ENCODE results near the gene BAHCC1. TPM values are rescaled to one million over a fixed set of nuclear protein-coding genes. Genes with fewer than 3 reads are reported as not detected.

The BAHCC1 gene
- total RNA-seq, 1 donor from 2014 or later: 3.6 TPM

DNA sequence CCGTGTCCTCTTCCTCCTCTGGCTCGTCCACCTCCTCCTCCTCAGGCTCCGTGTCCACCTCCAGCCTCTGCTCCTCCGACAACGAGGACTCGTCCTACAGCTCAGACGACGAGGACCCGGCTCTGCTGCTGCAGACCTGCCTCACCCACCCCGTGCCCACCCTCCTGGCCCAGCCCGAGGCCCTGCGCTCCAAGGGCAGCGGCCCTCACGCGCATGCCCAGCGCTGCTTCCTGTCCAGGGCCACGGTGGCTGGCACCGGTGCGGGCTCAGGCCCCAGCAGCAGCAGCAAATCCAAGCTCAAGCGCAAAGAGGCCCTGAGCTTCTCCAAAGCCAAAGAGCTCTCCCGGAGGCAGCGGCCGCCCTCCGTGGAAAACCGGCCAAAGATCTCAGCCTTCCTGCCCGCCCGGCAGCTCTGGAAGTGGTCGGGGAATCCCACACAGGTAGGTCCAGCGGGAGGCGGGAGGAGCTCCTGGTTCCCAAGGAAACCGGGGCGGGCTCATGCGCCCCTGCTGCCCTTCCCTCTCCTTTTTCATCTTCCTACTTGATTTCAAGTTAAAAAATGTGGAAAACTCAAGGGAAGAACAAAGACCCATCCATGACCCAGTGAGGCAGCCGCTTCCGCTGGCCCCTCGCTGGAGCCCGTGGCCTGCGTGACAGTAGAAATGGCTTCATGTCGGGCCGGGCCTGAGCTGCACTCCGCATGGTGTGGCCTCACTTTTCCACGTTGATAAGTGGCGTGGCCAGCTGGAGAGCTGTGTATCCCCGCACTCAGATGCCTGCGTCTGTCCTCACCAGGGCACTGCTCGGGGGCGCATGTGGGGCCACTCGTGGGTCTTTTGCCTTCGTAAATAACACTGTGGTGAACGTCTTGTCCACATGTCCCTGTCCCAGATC lies 66.6 kb downstream of the BAHCC1 start:
- DNase-seq (ENCODE audit: low spot score): no peak

DNA sequence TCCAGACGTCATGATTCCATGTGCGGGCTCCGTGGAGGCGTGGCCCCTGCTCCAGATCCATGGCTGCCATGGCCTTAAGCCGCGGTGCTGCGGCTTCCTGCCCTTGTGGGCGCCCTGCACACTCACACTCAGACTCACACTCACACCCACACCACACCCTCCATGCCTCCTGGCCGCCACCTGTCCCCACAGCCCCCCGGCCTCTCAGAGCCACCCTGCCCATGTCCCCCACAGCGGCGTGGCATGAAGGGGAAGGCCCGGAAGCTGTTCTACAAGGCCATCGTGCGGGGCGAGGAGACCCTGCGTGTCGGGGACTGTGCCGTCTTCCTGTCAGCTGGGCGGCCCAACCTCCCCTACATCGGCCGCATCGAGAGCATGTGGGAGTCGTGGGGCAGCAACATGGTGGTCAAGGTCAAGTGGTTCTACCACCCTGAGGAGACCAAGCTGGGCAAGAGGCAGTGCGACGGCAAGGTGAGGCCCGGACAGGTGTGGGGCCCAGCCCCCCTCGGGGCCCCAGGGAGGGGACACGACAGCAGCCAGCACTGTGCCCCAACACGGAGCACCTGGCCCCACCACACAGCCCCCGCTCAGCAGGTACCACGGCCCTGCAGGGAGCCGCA lies 67.4 kb downstream of the BAHCC1 start:
- DNase-seq (ENCODE audit: low spot score): no peak

DNA sequence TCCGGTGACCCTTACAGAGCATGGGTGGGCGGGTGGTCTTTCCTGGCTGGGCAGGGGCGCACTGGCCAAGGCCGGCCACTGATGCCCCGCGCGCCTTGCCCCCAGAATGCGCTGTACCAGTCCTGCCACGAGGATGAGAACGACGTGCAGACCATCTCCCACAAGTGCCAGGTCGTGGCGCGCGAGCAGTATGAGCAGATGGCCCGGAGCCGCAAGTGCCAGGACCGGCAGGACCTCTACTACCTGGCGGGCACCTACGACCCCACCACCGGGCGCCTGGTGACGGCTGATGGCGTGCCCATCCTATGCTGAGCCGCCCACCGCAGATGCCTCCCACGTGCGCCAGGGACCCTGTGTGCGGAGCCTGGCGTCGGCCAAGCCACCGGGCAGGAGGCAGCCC lies 68.2 kb downstream of the BAHCC1 start:
- DNase-seq (ENCODE audit: low spot score): no peak

DNA sequence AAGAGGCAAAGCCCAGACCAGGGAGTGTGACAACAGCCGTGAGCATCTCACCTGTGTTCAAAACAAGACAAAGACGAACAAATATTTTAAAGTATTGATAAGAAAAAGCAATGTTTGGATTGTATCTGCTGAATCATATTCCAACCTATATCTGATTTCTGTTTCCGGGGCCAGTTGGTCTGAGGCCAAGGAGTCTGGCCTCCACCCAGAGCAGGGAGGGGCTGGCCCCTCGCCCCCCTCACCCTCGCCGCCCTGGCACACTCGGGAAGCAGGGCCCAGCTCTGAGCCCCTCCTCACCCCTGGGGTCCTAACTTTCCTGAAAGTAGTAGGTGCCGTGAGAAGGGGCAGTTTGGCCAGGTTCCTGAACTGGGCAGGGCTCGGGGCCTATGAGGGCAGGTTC lies 69.3 kb downstream of the BAHCC1 start:
- no peak for DNase-seq (ENCODE audit: low spot score)

DNA sequence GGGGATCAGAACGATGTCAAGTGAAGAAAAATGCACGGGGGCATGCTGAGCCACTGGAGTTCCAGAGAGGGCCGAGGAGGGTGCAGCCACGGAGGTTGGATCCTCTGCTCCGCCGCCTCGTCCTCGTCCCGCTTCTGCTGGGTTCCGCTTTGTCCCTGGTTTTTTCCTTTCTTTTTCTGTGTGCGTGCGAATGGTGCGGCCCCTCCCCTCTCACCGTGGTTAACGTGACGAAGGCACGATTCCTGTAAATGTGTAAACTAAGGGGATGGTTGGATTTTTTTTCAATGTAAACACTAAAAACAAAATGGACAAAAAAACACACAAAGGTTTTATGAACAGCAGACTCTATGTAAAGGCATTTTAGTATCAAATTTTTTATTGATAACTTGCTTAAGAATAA lies 70.7 kb downstream of the BAHCC1 start:
- no peak for DNase-seq (ENCODE audit: low spot score)

DNA sequence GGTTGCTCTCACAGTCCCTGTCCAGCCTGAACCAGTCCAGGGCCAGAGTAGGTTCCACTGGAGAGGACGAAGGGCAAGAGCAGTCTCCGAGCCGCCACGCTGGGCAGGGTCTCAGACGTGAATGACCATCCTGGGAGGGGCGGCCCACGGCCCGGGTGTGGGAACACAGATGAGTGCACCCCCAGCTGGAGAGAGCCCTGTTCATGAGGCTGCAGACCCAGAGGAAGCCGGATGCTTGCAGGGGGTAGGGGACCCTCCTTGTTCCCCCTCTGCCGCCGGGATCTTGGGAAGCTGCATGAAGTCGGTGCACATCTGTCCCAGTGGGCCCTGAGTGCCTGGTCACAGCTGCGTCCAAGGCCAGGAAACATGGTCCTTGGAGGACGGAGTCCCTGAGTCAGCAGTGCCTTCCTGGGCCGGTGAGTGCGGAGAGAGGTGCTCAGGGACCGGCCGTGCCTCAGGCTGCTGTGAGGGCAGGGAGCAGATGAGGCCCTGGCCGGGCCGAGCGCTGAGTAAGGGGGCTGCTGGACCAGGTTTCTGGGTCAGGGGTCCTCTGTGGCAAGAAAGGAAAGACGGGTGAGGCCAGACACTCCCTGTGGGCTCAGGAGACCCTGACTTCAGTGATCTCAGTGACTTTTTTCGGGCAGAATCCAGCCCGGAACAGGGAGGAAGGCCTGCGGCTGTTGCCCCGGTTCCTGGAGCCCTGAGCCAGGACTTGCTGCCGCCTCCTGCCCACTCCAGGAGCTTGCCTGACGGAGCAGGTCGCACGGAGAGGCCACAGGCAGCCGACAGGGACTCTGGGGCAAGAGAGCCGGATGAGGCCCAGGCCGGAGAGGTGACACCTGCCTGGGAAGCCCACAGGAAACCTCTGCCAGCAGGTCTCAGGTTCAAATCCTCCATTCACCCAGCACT lies 71.6 kb downstream of the BAHCC1 start:
- no peak for DNase-seq (ENCODE audit: low spot score)

DNA sequence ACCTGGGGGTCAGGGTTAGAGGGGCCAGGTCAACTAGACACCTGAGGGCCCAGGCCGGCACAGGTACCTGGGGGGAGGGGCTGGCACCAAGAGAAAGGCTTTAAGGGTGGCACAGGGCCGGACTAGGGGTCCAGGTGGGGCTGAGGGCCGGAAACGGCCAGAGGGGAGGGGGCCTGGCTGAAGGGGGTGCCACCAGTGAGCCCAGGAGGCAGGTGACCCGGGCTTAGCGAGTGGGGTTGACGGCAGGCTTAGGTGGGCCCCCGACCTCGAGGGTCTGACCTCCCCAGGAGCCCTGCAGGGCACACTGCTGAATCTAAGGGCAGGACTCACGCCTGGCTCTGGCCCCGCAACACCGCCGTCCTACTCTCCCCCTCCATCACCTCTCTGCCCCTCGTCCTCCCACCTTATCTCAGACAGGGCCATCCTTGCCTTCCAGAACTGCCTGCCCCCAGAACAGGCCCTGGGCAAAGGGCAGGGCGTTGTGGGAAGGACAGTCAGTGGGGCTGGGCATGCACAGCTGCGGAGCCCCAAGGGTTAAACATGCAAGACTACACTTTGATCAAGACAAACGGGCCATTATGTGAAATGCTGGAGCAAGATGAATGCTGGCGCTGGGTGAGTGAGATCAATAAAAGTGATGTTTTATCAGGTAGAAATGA lies 73.0 kb downstream of the BAHCC1 start:
- DNase-seq (ENCODE audit: low spot score): no peak

DNA sequence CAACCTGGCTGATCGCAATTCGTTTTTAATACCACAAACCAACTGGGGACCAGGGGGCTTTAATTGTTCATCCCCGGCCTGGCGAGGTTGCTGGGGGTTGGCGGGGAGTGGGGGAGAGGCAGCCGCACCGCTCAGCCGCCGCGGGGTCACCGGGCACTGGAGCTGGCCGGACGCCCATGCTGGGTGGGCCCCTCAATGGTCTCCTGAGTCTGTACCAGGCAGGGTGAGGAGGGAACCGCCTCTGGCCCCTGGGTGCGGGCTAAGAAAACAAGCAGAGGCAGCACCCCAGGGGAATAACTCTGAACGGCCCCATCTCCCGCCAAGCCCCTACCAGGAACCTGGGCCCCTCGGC lies 73.5 kb downstream of the BAHCC1 start:
- DNase-seq (ENCODE audit: low spot score): no peak

DNA sequence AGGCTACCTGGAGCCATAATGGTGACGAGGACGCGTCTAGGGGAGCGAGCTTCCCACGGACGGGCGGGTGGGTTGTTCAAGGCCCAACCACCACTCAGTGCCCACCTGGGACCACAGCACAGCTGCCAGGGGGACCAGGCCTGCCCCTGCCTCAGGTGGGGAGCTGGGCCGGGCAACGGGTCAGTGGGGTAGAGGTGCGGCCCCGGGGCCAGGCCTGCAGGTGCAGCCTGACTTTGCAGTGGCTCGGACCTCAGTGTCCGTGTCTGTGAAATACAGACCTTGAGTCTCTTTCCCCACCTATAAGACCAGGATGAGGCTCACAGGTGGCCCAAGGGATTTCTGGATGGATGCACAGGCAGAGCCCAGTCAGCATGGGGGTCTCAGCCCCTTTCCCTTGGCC lies 74.0 kb downstream of the BAHCC1 start:
- DNase-seq (ENCODE audit: low spot score): no peak

DNA sequence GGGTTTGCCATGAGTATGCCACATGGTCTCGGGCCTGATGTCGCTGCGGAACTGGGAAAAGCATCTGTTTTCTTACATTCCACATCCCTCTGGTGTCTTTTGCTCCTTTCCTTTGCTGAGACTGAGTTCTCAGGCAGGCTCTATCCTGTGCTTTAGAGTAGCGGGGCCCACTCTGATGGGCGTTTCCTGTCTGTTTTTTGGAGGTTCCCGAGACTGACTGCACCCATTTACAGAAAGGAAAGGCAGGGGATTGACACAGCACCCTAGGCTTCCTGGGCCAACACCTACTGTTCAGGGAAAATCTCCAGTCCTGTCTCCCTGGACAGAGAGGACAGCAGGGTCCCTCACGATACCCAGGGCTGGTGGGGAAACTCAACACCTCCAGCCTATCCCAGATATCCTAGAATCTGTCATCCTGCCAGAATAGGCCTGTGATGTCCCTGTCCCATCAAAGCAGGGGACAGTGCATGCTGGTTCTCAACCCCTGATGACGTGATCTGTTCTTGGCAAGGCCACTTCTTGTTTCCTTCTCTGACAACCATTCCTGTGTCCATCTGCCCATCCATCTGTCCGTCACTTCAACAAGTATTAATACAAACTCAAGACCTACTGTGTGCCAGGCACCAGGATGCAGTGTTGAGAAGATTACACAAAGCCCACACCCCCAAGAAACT lies 75.2 kb downstream of the BAHCC1 start:
- DNase-seq (ENCODE audit: low spot score): no peak

DNA sequence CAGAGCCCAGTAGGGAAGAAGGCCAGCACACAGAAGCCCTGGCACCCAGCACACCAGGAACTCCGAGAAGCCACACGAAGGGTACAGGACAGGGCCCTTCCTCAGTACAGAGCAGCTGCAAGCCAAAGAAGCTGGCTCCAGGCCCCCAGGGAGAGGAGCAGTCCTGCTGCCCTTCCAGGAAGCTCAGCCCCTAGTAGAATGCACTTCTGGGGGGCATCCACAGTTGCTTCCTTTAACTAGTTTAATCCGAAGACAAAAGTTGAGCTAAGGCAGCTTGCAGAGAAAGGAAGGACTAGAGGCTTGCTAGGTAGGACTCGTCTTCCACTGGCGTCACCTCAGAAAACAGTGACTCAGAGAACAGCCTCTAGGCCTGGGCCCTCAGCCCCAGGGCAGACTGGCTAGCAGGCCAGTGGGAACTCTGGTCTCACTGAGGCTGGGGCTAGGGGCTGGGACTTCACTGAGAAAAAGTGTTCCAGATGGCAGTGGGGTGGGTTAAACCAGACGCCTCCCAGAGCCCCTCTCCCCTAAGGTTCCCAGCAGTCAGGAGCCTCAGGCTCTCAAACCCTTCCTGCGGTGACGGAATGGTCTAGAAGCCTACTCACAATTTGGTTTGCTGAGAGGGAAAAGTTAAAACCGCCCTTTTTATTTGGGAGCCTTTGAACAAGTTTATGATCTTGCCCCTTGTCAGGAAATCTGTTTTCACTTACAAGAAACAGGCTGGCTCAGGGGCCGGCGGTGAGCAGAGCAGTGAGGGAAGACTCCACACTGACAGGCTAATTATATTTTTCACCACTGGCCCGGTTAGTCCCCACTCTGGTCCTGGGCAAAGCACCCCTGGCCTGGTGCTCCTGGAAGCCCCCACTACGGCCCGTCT lies 75.9 kb downstream of the BAHCC1 start:
- no peak for DNase-seq (ENCODE audit: low spot score)

DNA sequence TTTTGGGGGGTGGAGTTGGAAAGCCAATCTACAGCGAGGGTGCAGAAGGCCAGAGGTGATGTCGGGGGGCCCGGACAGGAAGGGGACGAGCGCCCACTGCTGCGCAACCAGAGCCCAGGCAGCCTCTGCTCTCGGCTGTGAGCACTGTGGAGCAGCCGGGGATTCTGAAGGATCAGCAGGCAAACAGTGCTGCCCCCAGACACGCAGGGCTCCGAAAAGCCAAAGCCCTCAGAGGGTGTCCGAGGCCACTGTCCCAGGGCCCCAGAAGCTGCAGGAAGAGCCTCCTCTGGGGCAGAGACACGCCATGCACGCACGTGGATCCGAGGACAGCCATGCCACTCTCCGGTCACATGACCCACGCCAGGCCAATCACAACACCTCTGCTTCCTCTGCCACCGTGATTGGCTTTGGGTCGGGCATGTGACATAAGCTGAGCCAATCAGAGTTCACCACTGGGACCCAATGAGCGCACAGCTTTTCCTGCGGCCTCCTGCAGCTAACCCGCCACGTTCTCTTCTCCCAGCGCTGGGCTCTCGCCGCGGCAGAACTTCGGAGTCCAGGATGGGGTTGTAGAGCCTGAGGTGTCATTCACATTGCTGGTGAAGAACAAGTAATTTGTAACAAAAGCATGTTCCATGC lies 76.7 kb downstream of the BAHCC1 start:
- DNase-seq (ENCODE audit: low spot score): peak; percentile 90

DNA sequence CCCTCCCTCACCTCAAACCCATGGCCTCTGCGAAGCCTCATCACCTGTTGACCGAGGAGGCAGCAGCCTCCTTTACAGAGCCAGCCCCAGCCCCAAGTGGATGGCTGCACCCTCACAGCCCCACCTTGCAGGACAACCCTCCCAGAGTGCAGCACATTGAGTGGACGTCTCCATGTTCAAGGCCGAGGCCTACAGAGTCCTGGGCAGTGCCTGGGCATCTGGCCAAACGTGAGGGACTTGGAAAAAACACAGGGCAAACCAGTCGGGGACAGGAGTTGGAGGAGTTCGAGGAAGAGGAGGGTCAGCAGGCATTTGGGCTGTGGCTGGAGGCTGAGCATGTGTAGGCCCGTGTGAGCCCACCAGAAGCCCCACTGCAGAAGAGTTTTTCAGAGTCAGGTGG lies 77.8 kb downstream of the BAHCC1 start:
- no peak for DNase-seq (ENCODE audit: low spot score)

DNA sequence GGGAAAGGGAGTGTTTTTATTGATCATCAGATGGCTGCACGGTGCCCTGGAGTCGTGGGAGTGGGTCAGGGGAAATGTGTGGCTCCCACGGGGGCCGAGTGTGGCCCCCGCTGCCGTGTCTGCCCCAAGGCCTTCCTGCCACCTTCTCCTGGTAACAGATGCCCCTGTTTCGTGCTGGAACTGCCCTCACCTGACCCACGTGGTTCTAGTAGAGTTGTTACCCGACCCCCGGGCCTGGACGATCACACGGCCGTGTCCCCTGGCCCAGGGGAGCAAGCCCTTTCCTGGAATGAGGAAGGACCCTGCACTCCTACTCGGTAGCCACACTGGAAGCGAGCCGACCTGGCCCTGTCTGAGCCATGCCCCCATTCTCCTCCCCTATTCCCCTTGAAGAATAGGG lies 79.7 kb downstream of the BAHCC1 start:
- no peak for DNase-seq (ENCODE audit: low spot score)

DNA sequence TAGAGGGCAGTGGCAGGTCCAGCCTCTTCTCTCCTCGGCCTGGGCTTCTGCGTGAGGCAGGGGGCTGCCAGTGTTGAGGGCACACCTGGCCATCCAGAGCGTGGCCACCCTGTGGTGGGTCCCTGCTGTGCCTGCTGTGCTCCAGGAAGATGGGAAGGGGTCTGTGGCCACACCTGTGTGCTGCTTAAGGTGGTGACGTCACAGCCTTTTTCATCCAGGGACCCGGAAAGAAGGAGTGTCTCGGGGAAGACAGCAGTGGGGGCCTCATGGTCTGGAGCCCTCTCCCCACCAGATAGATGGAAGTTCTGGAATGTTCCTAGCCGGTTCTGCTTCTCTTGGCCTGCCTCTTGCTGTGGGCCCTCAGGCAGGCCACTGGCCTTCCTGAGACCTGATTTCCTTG lies 80.8 kb downstream of the BAHCC1 start:
- no peak for DNase-seq (ENCODE audit: low spot score)

DNA sequence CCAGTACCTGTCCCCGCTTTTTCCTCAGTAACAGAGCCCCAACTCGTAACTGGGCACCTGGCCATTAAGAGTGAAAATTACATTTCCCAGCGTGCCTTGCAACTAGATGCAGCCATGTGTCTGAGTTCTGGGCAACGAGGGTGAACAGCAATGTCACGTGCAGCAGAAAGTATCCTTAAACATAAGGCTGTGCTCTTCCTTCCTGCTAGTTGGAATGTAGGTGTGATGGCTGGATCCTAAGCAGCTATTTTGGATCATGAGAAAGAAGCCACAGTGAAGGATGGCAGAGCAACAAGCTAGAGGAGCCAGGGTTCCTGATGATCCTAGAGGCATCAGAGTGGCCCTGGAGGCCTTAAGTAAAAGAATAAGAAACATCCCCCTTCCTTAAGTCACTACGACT lies 81.4 kb downstream of the BAHCC1 start:
- DNase-seq (ENCODE audit: low spot score): no peak

DNA sequence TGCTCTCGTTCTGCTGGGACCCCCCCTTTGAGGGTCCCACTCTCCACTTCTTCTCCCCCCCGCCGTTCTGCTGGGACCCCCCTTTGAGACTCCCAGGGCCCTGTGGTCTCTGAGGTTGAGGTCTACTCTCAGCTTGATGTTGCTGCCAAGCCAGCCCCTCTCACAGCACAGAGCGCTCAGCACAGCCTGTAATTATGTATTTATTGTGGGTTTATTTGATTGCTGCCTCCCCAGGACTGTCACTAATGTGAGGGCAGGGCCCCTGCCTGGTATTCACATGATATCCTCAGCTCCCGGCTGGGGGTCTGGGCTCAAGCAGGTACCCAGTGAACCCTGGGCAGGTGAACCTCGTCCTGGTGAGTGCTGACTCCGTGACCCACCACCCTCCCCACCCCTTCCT lies 81.9 kb downstream of the BAHCC1 start:
- DNase-seq (ENCODE audit: low spot score): no peak

DNA sequence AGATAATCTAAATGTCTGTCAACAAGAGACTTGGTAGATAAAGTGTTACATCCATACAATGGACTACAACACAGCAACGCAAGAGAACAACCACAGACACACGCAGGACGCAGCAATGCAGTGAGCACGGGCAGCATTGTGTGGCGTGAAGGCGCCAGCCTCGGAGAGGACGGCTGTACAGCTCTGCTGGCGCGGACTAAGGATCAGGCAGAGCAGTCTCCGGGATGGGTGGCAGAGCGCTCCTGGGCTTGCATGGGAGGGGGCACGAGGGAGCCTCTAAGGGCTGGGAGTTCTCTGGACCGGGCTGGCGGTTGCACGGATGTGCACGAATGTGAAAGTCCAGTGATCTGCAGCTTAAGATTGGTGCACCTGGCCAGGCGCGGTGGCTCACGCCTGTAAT lies 82.9 kb downstream of the BAHCC1 start:
- DNase-seq (ENCODE audit: low spot score): no peak

DNA sequence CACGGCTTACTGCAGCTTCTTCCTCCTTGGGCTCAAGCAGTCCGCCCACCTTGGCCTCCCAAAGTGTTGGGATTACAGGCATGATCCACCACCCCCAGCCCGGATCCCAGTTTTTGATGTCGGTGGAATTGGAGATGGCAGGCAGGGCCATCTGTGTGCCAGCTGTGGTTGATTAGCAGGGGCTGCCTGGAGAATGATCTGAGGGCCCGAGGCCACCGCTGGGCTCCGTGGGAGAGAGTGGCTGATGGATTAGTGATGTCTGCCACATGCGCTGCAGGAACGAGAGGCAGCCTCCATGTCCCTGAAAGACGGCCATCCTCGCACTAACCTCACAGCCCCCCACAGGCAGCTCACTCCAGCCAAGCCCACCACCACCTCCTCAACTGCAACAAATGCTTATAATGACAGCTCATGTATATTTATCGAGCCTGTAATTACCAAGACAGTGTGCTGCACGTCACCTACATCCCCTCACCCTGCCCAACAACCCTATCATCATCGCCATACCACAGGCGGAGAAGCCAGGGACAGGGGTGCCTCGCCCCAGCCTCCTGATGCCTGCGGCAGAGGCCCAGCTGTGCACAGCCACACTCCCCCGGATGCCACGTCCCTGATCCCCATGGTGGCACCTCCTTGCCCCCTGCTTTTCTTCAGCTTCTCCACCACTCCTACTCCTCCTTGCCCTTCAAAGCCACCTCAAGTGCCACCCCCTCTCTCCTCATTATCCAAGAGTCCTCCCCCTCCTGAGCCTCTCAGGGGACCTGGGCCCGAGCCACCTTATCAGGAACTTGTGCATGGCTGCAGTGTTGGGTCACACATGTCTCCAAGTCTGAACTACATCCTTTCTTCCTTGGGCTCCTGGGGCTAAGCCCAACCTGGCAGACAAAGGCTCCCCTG lies 84.2 kb downstream of the BAHCC1 start:
- no peak for DNase-seq (ENCODE audit: low spot score)
